ENCODE data around the gene GPX7. TPM values are rescaled to one million over a fixed set of nuclear protein-coding genes. Genes with fewer than 3 reads are reported as not detected.

The GPX7 gene
- total RNA-seq, 1 experiment from 2014 or later = not detected

DNA sequence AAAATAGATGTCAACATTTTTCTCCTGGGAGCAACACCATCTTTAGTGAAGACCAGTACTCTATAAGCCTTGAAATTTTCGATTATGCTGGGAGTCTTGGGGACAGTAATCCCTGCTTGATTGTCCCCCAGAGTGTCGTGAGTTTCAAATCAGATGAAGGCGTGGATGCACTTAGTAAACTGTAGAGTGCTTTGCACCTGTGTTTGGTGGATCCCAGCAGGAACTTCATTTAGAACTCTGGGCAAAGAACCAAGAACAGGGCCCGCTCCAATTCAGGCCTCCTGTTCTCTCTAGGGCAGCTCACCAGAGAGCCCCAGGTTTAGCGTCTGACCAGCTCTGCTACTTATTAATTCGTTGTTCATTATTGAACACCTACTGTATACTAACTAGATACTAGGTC, 1.5 kb downstream of the GPX7 start:
- BruUV-seq (replicated peaks) = no TSS peak
- H3K27ac Mint-ChIP-seq (ENCODE audit: low read depth, unreplicated experiment) = peak overlapping the region; percentile 25
- no peak for DNase-seq (ENCODE audit: unreplicated experiment)
- TF ChIP-seq, protein P1, sequence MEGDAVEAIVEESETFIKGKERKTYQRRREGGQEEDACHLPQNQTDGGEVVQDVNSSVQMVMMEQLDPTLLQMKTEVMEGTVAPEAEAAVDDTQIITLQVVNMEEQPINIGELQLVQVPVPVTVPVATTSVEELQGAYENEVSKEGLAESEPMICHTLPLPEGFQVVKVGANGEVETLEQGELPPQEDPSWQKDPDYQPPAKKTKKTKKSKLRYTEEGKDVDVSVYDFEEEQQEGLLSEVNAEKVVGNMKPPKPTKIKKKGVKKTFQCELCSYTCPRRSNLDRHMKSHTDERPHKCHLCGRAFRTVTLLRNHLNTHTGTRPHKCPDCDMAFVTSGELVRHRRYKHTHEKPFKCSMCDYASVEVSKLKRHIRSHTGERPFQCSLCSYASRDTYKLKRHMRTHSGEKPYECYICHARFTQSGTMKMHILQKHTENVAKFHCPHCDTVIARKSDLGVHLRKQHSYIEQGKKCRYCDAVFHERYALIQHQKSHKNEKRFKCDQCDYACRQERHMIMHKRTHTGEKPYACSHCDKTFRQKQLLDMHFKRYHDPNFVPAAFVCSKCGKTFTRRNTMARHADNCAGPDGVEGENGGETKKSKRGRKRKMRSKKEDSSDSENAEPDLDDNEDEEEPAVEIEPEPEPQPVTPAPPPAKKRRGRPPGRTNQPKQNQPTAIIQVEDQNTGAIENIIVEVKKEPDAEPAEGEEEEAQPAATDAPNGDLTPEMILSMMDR (IDR thresholded peaks at IDR 0.05; ENCODE audit: unreplicated experiment) = no peak
- CTCF ChIA-PET = interaction anchor here (0.7 kb wide), 1 partner anchor 21 kb away, joined by 3 read pairs; no protein-coding TSS in a partner anchor
- H3K9me3 Mint-ChIP-seq (ENCODE audit: unreplicated experiment) = no peaks in the 10 kb centered on the region
- H3K36me3 Mint-ChIP-seq (ENCODE audit: insufficient read depth, unreplicated experiment) = no peaks in the 10 kb centered on the region
- POLR2A ChIA-PET = interaction anchor here (0.8 to 1.9 kb wide), 4 partner anchors 47 to 62 kb away, joined by 4 to 10 read pairs (median 6); no protein-coding TSS in a partner anchor
- H3K4me3 Mint-ChIP-seq (ENCODE audit: unreplicated experiment) = no peak overlapping the region
- no peaks in the 10 kb centered on the region for H3K27me3 Mint-ChIP-seq (ENCODE audit: insufficient read depth, unreplicated experiment)
- peaks cover 10% of the 10 kb centered on the region for H3K4me1 Mint-ChIP-seq (ENCODE audit: insufficient read depth, unreplicated experiment)
- intact Hi-C loops (cut with micrococcal nuclease) = no loop called here

DNA sequence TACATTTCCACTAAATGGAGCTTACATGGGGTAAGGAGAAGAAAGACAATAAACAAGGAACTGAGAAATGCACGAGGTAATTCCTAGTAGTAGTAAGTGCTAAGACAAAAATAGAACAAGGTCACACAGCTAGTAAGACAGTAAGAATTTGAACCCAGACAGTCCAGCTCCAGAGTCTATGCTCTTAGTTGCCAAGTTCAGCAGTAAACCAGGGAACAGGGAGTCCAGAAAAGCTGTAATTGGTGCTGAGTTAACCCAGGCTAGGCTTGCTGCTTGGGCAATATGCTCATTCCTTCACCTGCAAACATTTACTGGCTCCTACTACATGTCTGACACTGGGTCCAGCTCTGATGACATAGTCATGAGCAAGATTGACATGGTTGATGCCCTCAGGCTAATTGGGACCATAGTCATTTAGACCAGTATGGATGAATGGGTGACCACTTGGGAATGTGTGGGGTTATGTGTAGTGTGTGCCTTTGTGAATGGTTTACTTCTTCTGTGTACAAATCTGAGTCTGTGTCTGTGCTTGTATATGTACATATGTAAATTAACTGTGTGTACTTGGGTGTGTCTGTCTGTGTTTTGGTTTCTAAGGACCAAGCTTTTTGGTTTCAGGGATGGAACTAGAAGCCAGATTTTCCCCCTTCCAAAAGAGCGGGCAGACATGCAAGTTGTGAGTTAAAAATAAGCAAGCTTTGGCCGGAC, 2.0 kb downstream of the GPX7 start:
- no peaks in the 10 kb centered on the region for H3K27me3 Mint-ChIP-seq (ENCODE audit: insufficient read depth, unreplicated experiment)
- DNase-seq (ENCODE audit: unreplicated experiment) = peak; percentile 28
- H3K36me3 Mint-ChIP-seq (ENCODE audit: insufficient read depth, unreplicated experiment) = no peaks in the 10 kb centered on the region
- POLR2A ChIA-PET = interaction anchor here (0.8 to 1.9 kb wide), 6 partner anchors 11 to 62 kb away, joined by 4 to 10 read pairs (median 6); no protein-coding TSS in a partner anchor
- peaks cover 10% of the 10 kb centered on the region for H3K4me1 Mint-ChIP-seq (ENCODE audit: insufficient read depth, unreplicated experiment)
- peak overlapping the region; percentile 25 for H3K27ac Mint-ChIP-seq (ENCODE audit: low read depth, unreplicated experiment)
- BruUV-seq (replicated peaks) = no TSS peak
- no peaks in the 10 kb centered on the region for H3K9me3 Mint-ChIP-seq (ENCODE audit: unreplicated experiment)
- intact Hi-C loops (cut with micrococcal nuclease) = no loop called here
- TF ChIP-seq, protein P1 (IDR thresholded peaks at IDR 0.05; ENCODE audit: unreplicated experiment) = no peak
- CTCF ChIA-PET = interaction anchor here (0.7 to 1.1 kb wide), 2 partner anchors 21 to 30 kb away, joined by 3 read pairs; no protein-coding TSS in a partner anchor
- H3K4me3 Mint-ChIP-seq (ENCODE audit: unreplicated experiment) = no peak overlapping the region

DNA sequence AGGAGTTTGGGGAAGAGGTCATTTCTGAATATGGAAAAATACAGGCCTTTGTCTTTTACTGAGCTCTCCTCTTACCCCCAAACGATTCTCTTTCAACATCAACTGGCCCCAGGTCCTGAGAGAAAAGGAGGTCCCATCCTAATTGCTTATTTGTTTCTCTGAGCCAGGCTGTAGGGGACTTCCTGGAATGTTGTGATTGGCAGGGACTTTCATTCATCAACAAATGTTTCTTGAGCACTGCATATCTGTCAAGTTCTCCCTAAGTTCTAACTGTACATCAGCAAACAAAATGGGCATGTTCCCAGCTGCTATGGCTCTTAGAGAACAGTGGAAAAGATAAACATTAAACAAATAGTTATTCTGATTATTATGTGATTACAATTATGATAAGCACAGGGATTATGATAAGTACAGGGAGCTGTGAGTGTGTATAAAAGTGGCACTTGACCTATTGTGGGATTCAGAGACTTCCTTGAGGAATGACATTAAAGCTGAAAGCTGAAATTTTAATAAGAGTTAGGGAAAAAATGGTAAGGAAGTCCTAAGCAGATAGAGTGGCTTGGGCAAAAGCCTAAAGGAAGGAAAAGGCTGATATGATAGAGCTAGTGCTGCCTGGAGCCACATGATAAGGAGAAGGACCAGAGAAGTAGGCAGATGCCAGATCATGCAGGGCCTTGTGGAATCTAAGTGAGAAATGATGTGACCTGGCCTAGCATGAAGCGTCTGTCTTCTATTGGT, 11.6 kb downstream of the GPX7 start:
- peaks cover 6% of the 10 kb centered on the region for H3K27me3 Mint-ChIP-seq (ENCODE audit: insufficient read depth, unreplicated experiment)
- no peak overlapping the region for H3K4me3 Mint-ChIP-seq (ENCODE audit: unreplicated experiment)
- POLR2A ChIA-PET = interaction anchor here (0.8 to 1.2 kb wide), 2 partner anchors 13 to 71 kb away, joined by 3 to 4 read pairs; no protein-coding TSS in a partner anchor
- intact Hi-C loops (cut with micrococcal nuclease) = no loop called here
- H3K9me3 Mint-ChIP-seq (ENCODE audit: unreplicated experiment) = no peaks in the 10 kb centered on the region
- TF ChIP-seq, protein P1 (IDR thresholded peaks at IDR 0.05; ENCODE audit: unreplicated experiment) = no peak
- H3K36me3 Mint-ChIP-seq (ENCODE audit: insufficient read depth, unreplicated experiment) = no peaks in the 10 kb centered on the region
- CTCF ChIA-PET = interaction anchor here (0.7 to 1.2 kb wide), 2 partner anchors 8 to 234 kb away, joined by 3 to 4 read pairs; no protein-coding TSS in a partner anchor
- H3K27ac Mint-ChIP-seq (ENCODE audit: low read depth, unreplicated experiment) = no peak overlapping the region
- no TSS peak for BruUV-seq (replicated peaks)
- no peak for DNase-seq (ENCODE audit: unreplicated experiment)
- H3K4me1 Mint-ChIP-seq (ENCODE audit: insufficient read depth, unreplicated experiment) = no peaks in the 10 kb centered on the region

DNA sequence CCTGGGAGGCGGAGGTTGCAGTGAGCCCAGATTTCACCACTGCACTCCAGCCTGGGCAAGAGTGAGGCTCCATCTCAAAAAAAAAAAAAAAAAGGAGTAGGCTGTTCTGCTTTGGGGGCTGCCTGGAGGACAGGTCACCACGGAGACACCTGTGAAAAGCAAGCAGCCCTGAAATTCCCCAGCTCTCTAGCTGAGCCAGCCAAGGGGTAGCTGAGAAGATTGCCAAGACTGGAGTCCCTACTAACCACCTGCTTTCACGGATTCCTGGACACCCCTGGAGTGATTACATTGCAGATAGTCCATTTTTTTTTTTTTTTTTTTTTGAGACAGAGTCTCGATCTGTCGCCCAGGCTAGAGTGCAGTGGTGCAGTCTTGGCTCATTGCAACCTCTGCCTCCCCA, 12.5 kb downstream of the GPX7 start:
- H3K36me3 Mint-ChIP-seq (ENCODE audit: insufficient read depth, unreplicated experiment) = no peaks in the 10 kb centered on the region
- H3K4me1 Mint-ChIP-seq (ENCODE audit: insufficient read depth, unreplicated experiment) = no peaks in the 10 kb centered on the region
- BruUV-seq (replicated peaks) = no TSS peak
- ChIA-PET CTCF (no interaction called here), POLR2A (interaction anchor here (1.2 kb wide), 1 partner anchor 13 kb away, joined by 4 read pairs; no protein-coding TSS in a partner anchor)
- intact Hi-C loops (cut with micrococcal nuclease) = no loop called here
- no peak overlapping the region for H3K27ac Mint-ChIP-seq (ENCODE audit: low read depth, unreplicated experiment)
- TF ChIP-seq, protein P1 (IDR thresholded peaks at IDR 0.05; ENCODE audit: unreplicated experiment) = no peak
- H3K9me3 Mint-ChIP-seq (ENCODE audit: unreplicated experiment) = no peaks in the 10 kb centered on the region
- H3K27me3 Mint-ChIP-seq (ENCODE audit: insufficient read depth, unreplicated experiment) = peaks cover 6% of the 10 kb centered on the region
- H3K4me3 Mint-ChIP-seq (ENCODE audit: unreplicated experiment) = no peak overlapping the region
- DNase-seq (ENCODE audit: unreplicated experiment) = no peak

Data from MCF 10A (cell line).